Stomach (tissue), 4 donors: ENCODE measurements around the gene NENF.

Experiments used
- POLR2AphosphoS5 ChIP-seq, 3 donors: sonication (generic); formaldehyde crosslinking; IDR thresholded peaks; one replicate each; pipeline ENCODE4 v1.6.1; 2016; ENCODE audit warnings: antibody characterized with exemption in 3 of 3
- TF ChIP-seq, protein P1 (sequence below), 7 experiments: fragments of 450-650 bp in 4 of 7; fragments of 200-600 bp in 3 of 7; sonication (generic) in 3 of 7; IDR thresholded peaks; one replicate each; pipeline ENCODE4 v1.5.1; 2016 to 2019; ENCODE audit warnings: antibody characterized with exemption in 7 of 7, control low read depth in 2 of 7, mild to moderate bottlenecking in 1 of 7

DNA sequence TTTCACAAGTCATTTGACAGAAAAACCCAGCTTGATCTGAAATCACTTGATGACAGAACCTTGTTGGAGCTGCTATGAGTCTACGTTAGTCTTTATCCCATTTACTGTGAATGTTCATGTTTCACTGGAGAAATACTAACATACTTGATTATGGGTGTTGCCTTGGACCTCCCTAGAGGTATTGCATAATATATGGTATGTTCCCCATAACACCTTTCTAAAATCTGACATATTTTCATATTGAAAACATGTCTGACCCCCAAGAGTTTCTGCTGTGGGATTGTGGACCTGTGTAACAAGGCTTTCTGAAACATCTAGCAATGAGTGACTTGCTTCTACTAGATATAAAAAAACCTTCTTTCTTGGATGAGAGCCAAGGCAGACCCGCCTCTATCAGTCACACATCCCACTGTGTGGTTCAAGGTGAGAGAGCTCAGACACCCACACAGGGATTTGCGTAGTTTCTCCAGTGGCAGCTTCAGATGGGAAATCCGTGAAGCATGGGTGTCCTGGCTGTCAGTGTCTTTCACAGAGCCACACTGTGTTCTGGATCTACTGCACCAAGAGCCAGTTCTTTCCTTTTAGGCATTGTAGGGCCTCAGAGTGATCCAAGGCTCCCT, 4.6 kb downstream of the NENF start:
- TF ChIP-seq, protein P1, sequence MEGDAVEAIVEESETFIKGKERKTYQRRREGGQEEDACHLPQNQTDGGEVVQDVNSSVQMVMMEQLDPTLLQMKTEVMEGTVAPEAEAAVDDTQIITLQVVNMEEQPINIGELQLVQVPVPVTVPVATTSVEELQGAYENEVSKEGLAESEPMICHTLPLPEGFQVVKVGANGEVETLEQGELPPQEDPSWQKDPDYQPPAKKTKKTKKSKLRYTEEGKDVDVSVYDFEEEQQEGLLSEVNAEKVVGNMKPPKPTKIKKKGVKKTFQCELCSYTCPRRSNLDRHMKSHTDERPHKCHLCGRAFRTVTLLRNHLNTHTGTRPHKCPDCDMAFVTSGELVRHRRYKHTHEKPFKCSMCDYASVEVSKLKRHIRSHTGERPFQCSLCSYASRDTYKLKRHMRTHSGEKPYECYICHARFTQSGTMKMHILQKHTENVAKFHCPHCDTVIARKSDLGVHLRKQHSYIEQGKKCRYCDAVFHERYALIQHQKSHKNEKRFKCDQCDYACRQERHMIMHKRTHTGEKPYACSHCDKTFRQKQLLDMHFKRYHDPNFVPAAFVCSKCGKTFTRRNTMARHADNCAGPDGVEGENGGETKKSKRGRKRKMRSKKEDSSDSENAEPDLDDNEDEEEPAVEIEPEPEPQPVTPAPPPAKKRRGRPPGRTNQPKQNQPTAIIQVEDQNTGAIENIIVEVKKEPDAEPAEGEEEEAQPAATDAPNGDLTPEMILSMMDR (IDR thresholded peaks at IDR 0.05), result no peak
- TF ChIP-seq POLR2AphosphoS5 (IDR thresholded peaks at IDR 0.05), result no peak
